Prostate gland (tissue), 2 donors: ENCODE data around the gene EPHA7.

Source experiments
- CTCF ChIP-seq, 4 experiments: fragments of 200-600 bp in 2 of 4; fragments of 450-650 bp in 2 of 4; sonication (generic) in 2 of 4; IDR thresholded peaks; 1 replicate in 3 of 4; 2 replicates in 1 of 4; pipeline ENCODE4 v1.5.1; 2016 to 2019; ENCODE audit warnings: antibody characterized with exemption in 4 of 4, mild to moderate bottlenecking in 2 of 4, moderate library complexity in 2 of 4
- POLR2A ChIP-seq: fragments of 450-650 bp; IDR thresholded peaks from one replicate; pipeline ENCODE4 v1.6.1; 2016; ENCODE audit warnings: antibody characterized with exemption, mild to moderate bottlenecking
- POLR2AphosphoS5 ChIP-seq: sonication (generic); formaldehyde crosslinking; IDR thresholded peaks from one replicate; pipeline ENCODE4 v1.6.1; 2017; ENCODE audit warnings: antibody characterized with exemption

GRCh38 chr6:93282521-93283031, 136.8 kb downstream of the EPHA7 start:
- TF ChIP-seq CTCF (IDR thresholded peaks at IDR 0.05): no peak
- TF ChIP-seq POLR2A: no peak
- no peak for TF ChIP-seq POLR2AphosphoS5
